ENCODE measurements around the gene HMCN1.
"Not testable (repeated sequence)": the region's sequence is repeated elsewhere in the genome, so short reads cannot be mapped to it uniquely, and the experiment has no call there.

Gene HMCN1

DNA sequence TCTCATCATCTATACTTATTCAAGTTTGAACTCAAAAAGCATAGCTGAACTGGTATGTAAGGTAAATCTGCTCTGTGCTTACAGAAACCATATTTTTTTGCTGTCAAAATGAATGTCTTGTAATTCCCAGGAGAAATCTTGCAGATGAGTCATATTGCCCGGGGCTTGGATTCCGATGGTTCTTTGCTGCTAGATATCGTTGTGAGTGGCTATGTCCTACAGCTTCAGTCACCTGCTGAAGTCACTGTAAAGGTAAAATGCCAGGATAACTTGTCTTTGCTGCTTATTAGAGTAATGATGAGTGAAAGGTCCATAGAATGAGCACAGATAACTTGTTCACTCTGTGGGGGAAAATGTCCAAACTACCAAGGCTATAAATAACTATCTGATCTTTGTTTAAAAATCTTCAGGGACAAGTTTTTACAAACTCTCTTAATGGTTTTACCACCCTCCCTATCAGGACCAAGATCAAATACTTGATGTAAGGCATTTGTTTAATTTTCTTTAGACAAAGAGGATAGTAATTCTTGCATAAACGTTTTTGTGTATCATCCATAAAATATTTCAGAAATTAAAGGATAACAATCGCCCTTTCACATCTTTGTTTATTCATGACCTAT, 418.5 kb downstream of the HMCN1 start:
- no peak for DNase-seq (ENCODE audit: low spot score)

GRCh38 chr1:186154651-186155050, 420.5 kb downstream of the HMCN1 start:
- DNase-seq (ENCODE audit: low spot score): no peak

GRCh38 chr1:186155594-186155993, 421.4 kb downstream of the HMCN1 start:
- no peak for DNase-seq (ENCODE audit: low spot score)

GRCh38 chr1:186162895-186163294, 428.7 kb downstream of the HMCN1 start:
- not testable (repeated sequence) for DNase-seq (ENCODE audit: low spot score)

DNA sequence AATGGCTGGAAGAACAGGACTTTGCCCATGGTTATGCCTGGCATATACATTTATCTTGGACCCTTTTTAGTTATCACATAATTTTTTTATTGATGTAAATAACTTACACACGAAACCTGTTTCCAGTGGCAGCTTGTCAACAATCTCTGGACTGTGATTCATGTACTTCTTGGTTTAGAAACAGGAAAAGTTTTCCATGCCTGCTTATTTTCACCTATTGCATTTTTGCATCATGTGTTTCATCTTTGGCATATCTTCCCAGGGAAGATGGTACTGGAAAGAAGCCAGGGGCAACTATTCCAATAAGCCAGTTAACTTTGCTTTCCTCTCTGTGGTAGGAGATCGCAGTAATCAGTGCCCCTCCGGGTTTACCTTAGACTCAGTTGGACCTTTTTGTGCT, 430.6 kb downstream of the HMCN1 start:
- DNase-seq (ENCODE audit: low spot score): no peak

DNA sequence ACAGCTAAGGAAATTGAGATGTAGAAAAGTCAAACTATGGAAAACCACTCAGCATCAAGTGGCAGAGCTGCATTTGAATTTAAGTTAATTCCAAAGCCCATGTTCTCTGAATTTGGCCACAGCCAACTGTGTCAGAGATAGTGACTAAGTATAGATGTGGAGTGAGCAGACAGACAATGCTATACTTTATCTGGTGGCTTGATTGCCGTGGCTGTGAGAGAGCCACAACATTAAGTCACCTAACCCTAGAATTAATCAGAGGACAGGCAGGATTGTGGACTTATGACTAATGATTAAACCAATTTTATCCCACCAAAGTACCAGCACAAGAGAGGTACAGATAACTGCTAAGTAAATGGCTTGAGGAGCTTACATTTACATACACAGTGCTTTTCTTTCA, 431.1 kb downstream of the HMCN1 start:
- DNase-seq (ENCODE audit: low spot score): no peak

DNA sequence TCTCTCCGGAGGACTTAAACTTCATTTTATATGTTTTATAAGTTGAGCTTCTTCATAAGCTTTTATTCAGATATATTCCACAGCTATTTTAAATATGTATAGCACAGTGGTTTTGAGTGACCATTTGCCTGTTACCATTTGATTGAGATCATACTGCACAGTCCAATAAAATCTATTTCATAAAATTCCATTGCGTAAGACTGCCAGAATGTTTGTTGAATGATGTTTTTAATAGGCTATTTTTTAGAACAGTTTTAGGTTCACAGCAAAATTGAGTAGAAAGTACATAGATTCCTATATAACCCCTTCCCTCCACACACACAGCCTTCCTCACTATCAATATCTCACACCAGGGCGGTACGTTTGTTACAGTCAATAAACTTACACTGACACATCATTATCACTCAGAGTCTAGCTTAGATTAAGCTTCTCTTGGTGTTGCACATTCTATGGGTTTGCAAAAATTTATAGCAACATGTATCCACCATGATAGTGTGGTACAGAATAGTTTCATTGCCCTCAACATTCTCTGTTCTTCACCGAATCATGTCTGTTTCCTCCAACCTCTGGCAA, 433.0 kb downstream of the HMCN1 start:
- DNase-seq (ENCODE audit: low spot score): no peak

GRCh38 chr1:186175588-186175987, 441.4 kb downstream of the HMCN1 start:
- DNase-seq (ENCODE audit: low spot score): no peak

- no peak for DNase-seq (ENCODE audit: low spot score)
These were observed 444.3 kb downstream of the HMCN1 start for GRCh38 chr1:186178426-186179043.

- no peak for DNase-seq (ENCODE audit: low spot score)
These were observed 445.0 kb downstream of the HMCN1 start for GRCh38 chr1:186179231-186179630.

- no peak for DNase-seq (ENCODE audit: low spot score)
These were observed 449.0 kb downstream of the HMCN1 start for GRCh38 chr1:186183219-186183618.

- DNase-seq (ENCODE audit: low spot score): no peak
These were observed 449.9 kb downstream of the HMCN1 start for GRCh38 chr1:186183970-186184628.

- not testable (repeated sequence) for DNase-seq (ENCODE audit: low spot score)
These were observed 452.1 kb downstream of the HMCN1 start for GRCh38 chr1:186186251-186186650.

- DNase-seq (ENCODE audit: low spot score): no peak
These were observed 453.4 kb downstream of the HMCN1 start for GRCh38 chr1:186187601-186188000.

- DNase-seq (ENCODE audit: low spot score): no peak
These were observed 453.9 kb downstream of the HMCN1 start for GRCh38 chr1:186188004-186188539.

DNA sequence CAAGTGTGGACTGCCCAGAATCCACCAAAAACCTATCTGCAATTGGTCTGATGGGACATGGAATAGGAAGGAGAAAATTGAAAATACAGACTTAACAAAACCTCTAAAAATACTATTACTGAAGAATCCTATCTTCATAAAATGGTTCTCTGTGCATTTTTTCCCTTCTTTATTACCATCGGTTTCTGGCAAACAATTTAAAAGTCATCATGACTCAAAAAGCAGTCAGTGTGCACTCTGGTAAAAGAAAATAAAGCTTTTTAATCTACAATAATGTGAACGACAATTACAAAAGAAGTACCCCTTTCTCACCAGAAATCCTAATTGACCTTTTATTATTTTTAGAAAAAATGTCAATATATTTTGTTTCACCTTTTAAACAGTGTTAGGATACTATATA, 454.5 kb downstream of the HMCN1 start:
- no peak for DNase-seq (ENCODE audit: low spot score)

GRCh38 chr1:186189156-186189555, 455.0 kb downstream of the HMCN1 start:
- no peak for DNase-seq (ENCODE audit: low spot score)

- DNase-seq (ENCODE audit: low spot score): no peak
These were observed 457.3 kb downstream of the HMCN1 start for GRCh38 chr1:186191511-186191910.

GRCh38 chr1:186193224-186193623, 459.0 kb downstream of the HMCN1 start:
- no peak for DNase-seq (ENCODE audit: low spot score)

DNA sequence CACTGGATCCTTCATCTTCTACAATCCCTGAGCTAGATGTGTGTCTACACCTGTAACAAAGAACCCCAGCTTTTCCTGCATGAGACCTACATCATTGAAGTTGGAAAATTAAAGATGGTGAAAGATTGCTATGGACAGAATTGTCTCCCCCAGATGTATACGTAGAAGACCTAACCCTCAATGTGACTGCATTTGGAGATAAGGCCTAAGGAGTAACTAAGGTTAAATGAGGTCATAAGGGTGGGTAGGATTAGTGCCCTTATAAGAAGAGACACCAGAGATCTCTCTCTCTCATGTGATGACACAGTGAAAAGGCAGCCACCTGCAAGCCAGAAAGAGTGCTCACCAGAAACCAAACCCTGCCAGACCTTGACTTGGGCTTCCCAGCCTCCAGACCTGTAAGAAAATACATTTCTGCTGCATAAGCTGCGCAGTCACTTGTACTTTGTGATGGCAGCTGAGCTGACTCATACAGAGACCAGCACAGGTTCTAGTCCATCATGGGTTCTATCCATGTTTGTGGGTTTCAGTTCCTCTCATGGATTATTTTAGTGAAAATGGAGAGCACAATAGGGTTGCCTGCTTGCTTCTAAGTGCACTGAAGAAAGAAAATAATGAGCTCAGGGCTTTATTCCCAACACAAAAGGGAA, 460.0 kb downstream of the HMCN1 start:
- no peak for DNase-seq (ENCODE audit: low spot score)

GRCh38 chr1:186195377-186195931, 461.3 kb downstream of the HMCN1 start:
- DNase-seq (ENCODE audit: low spot score): peak; percentile 5

DNA sequence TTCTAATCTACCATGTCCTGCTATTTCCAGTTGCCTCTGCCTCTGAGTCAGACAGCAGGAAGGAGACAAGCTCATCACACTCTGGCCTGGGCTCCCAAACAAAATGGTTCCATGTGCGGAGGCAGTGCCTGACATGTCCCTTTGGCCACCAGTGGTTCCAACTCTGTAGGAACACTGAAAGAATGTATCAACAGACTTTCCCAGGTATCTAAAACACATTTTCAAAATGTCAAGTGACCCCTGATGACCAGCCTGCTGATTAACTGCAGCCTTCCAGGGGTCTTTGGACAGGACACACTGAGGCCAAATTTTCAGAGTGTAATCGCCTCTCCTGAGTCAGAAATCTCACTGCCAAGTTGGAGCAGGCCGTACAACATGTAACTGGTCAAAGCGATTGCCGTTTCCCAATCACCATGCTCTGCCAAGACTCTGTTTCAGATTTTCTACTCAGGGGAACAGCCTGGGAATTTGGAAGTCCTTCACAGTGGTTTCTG, 468.1 kb downstream of the HMCN1 start:
- DNase-seq (ENCODE audit: low spot score): no peak

Data from hematopoietic multipotent progenitor cell treated with erythropoietin and hydrocortisone succinate and interleukin-3 and kit ligand, for 15 days (in vitro differentiated cells).